Suprapubic skin (tissue), 4 donors: ENCODE data around the gene C9orf72. TPM values are rescaled to one million over a fixed set of nuclear protein-coding genes. Genes with fewer than 3 reads are reported as not detected.
A peak's percentile ranks its signal among the peaks of the same experiment; 100 is the strongest.

ENCODE experiments used
- DNase-seq, 2 donors: peaks; one replicate each; pipeline ENCODE4 v3.0.0-alpha.2; 2019; ENCODE audit warnings: low spot score in 2 of 2
- H3K27ac ChIP-seq: fragments of 200-600 bp; sonication (generic); one replicate; pipeline ENCODE4 v1.5.1; 2019
- H3K27me3 ChIP-seq: fragments of 200-600 bp; sonication (generic); one replicate; pipeline ENCODE4 v1.5.1; 2019
- H3K36me3 ChIP-seq: fragments of 200-600 bp; sonication (generic); one replicate; pipeline ENCODE4 v1.5.1; 2019
- H3K4me1 ChIP-seq: fragments of 200-600 bp; sonication (generic); one replicate; pipeline ENCODE4 v1.5.1; 2019
- H3K4me3 ChIP-seq: fragments of 200-600 bp; sonication (generic); one replicate; pipeline ENCODE4 v1.5.1; 2019; ENCODE audit warnings: mild to moderate bottlenecking
- H3K9me3 ChIP-seq: fragments of 200-600 bp; sonication (generic); one replicate; pipeline ENCODE4 v1.5.1; 2019
- EP300 ChIP-seq: sonication (generic); formaldehyde crosslinking; IDR thresholded peaks from one replicate; pipeline ENCODE4 v1.6.1; 2017; ENCODE audit warnings: antibody characterized with exemption
- POLR2A ChIP-seq, 2 donors: fragments of 450-650 bp; IDR thresholded peaks; one replicate each; pipeline ENCODE4 v1.6.1; 2017; ENCODE audit warnings: antibody characterized with exemption in 2 of 2, mild to moderate bottlenecking in 2 of 2, moderate library complexity in 2 of 2
- POLR2AphosphoS5 ChIP-seq, 3 donors: sonication (generic); formaldehyde crosslinking; IDR thresholded peaks; one replicate each; pipeline ENCODE4 v1.6.1; 2017; ENCODE audit warnings: antibody characterized with exemption in 3 of 3
- WGBS: methylation state at CpG from one replicate; pipeline ENCODE4 v1.1.5; 2018; 5-methylcytosine and 5-hydroxymethylcytosine counted together
- total RNA-seq, 4 donors: library from RNA; depleted of rRNA; stranded (reverse); fragments of >200 nt; gene quantifications; one replicate each; pipeline ENCODE4 v1.1.0, GENCODE V29; 2016
- TF ChIP-seq, protein P1 (sequence below), 2 donors: fragments of 200-600 bp in 1 of 2; fragments of 450-650 bp in 1 of 2; sonication (generic) in 1 of 2; IDR thresholded peaks; one replicate each; pipeline ENCODE4 v1.5.1; 2016 to 2019; ENCODE audit warnings: antibody characterized with exemption in 2 of 2, mild to moderate bottlenecking in 1 of 2, moderate library complexity in 1 of 2

The C9orf72 gene
- total RNA-seq, 4 donors from 2014 or later = 12.2 to 48.3 (median 14.5) TPM

DNA sequence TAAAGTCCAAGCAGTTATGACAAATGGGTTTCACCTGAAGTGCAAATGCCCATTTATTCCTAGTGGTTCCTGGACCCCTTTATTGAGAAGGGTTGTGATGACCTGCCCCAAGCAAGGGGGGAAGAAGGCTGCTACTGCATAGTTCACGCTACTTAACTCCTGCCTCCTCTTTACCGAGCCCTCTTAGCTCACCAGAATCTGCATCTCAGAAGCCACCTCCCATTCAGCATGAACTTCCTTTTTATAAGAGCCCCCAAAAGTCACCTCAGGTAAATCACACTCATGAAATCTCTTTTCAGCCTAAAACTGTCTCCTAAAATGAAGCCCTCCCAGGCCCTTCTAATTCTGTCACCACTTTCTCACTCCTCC is 26.6 kb upstream of the C9orf72 start:
- DNase-seq = no peak
- Histone ChIP-seq H3K4me3 (no peak overlapping the region), H3K4me1 (no peaks in the 10 kb centered on the region), H3K36me3 (no peaks in the 10 kb centered on the region), H3K27me3 (no peaks in the 10 kb centered on the region), H3K9me3 (no peaks in the 10 kb centered on the region), H3K27ac (peak overlapping the region; percentile 49)
- WGBS = 70% methylated on average over 2 of the region's 2 CpGs
- TF ChIP-seq POLR2A (IDR thresholded peaks at IDR 0.05) = no peak
- TF ChIP-seq, protein P1, sequence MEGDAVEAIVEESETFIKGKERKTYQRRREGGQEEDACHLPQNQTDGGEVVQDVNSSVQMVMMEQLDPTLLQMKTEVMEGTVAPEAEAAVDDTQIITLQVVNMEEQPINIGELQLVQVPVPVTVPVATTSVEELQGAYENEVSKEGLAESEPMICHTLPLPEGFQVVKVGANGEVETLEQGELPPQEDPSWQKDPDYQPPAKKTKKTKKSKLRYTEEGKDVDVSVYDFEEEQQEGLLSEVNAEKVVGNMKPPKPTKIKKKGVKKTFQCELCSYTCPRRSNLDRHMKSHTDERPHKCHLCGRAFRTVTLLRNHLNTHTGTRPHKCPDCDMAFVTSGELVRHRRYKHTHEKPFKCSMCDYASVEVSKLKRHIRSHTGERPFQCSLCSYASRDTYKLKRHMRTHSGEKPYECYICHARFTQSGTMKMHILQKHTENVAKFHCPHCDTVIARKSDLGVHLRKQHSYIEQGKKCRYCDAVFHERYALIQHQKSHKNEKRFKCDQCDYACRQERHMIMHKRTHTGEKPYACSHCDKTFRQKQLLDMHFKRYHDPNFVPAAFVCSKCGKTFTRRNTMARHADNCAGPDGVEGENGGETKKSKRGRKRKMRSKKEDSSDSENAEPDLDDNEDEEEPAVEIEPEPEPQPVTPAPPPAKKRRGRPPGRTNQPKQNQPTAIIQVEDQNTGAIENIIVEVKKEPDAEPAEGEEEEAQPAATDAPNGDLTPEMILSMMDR (IDR thresholded peaks at IDR 0.05) = no peak
- no peak for TF ChIP-seq POLR2AphosphoS5 (IDR thresholded peaks at IDR 0.05)
- TF ChIP-seq EP300 = no peak

DNA sequence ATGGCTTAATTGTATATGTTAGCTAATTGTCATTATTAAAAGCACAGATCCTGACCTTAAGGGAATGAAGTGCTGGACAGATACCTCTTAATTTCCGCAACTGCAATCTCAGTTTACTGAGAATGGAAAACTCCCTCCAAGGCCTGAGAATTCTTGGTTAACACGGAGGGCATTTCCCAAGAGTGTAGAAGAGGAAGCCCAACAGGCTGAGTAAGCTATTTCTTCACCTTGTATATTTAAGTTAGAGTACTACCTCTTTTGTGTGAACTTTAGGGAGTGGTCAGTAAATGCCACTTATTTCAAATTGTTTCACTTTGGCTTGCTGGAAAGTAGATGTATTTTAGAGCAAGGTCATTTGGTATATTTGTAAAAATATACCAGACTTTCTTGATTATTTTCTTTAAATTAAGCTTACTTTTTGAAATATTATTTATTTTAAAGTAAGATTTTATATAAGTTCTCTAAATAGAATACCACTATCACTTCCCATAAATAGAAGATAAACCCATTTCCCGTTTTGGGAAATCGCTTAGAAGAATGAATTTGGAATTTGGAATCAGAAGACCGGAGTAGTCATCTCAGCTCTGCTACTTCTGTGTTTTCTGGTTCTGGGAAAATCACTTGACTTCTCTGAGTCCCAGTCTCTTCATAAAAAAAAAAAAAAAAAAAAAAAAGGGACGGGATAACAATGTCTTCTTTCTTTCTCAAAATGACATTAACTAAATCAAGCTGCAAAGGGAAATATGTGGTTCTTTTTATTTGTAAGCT is 26.0 kb upstream of the C9orf72 start:
- Histone ChIP-seq H3K36me3 (no peaks in the 10 kb centered on the region), H3K9me3 (no peaks in the 10 kb centered on the region), H3K27me3 (no peaks in the 10 kb centered on the region), H3K4me3 (no peak overlapping the region), H3K4me1 (no peaks in the 10 kb centered on the region), H3K27ac (peak overlapping the region; percentile 49)
- DNase-seq = no peak
- WGBS = 67% methylated on average over 6 of the region's 6 CpGs
- TF ChIP-seq POLR2AphosphoS5 (IDR thresholded peaks at IDR 0.05) (no peak), EP300 (no peak), POLR2A (IDR thresholded peaks at IDR 0.05) (no peak)
- TF ChIP-seq, protein P1 (IDR thresholded peaks at IDR 0.05) = no peak

DNA sequence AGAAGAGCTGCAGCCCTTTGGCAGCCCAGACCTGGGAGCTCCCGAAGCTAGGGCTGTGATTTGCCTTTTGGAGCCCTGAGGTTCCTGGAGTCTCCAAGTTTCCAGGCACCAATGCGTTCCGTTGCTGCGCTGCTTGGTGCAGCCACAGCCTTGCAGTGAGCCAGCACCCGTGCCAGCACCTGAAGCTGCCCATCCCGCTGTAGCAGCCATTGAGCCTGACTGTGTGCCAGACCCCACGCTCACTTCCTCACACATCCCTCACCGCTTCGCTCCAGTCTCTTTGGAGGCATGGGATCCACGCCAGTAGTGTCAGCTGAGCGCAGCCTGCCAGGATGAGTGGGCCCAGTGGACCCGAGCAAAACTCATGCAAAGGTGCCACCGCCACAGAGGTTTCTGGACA is 22.5 kb upstream of the C9orf72 start:
- no peaks in the 10 kb centered on the region for H3K36me3 ChIP-seq
- 89% methylated on average over 9 of the region's 13 CpGs for WGBS

DNA sequence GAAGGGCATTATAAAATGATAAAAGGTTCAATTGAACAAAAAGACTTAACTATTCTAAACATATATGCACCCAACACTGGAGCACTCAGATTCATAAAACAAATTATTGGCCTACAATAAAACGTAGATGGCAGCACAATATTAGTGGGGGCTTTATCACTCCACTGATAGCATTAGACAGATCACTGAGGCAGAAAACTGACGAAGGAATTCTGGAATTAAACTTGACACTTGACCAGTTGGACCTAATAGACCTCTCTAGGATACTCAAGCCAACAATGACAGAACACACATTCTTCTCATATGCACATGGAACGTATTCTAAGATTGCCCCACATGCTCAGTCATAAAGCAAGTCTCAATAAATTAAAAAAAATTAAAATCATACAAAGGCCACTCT is 18.4 kb upstream of the C9orf72 start:
- H3K27ac ChIP-seq = no peak overlapping the region
- 73% methylated on average over 3 of the region's 3 CpGs for WGBS

More for the DNA sequence above, 22.5 kb upstream of the C9orf72 start:
- Histone ChIP-seq H3K4me3 (no peak overlapping the region), H3K27ac (no peak overlapping the region), H3K9me3 (no peaks in the 10 kb centered on the region), H3K27me3 (no peaks in the 10 kb centered on the region), H3K4me1 (no peaks in the 10 kb centered on the region)
- TF ChIP-seq, protein P1 (IDR thresholded peaks at IDR 0.05) = no peak
- TF ChIP-seq EP300 (no peak), POLR2AphosphoS5 (IDR thresholded peaks at IDR 0.05) (no peak), POLR2A (IDR thresholded peaks at IDR 0.05) (no peak)
- no peak for DNase-seq

DNA sequence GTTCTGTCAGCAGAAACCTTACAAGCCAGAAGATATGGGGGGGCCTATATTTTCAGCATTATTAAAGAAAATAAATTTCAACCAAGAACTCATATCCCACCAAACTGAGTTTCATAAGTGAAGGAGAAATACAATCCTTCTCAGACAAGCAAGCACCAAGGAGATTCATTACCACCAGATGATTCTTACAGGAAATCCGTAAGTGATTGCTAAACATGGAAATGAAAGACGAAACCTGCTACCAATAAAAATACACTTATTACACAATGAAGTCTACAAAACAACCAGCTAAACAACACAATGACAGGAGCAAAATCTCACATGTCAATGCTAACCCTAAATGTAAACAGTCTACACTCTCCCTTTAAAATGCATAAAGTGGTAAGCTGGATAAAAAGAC is 17.8 kb upstream of the C9orf72 start:
- no peaks in the 10 kb centered on the region for H3K36me3 ChIP-seq
- no peak for DNase-seq
- no peaks in the 10 kb centered on the region for H3K9me3 ChIP-seq
- H3K27ac ChIP-seq = no peak overlapping the region
- H3K4me3 ChIP-seq = no peak overlapping the region
- H3K4me1 ChIP-seq = no peaks in the 10 kb centered on the region
- 37% methylated on average over 2 of the region's 2 CpGs for WGBS
- no peaks in the 10 kb centered on the region for H3K27me3 ChIP-seq
- TF ChIP-seq EP300 (no peak), POLR2A (IDR thresholded peaks at IDR 0.05) (no peak), POLR2AphosphoS5 (IDR thresholded peaks at IDR 0.05) (no peak)
- TF ChIP-seq, protein P1 (IDR thresholded peaks at IDR 0.05) = no peak

More for the DNA sequence above, 18.4 kb upstream of the C9orf72 start:
- no peak overlapping the region for H3K4me3 ChIP-seq
- H3K36me3 ChIP-seq = no peaks in the 10 kb centered on the region
- no peaks in the 10 kb centered on the region for H3K4me1 ChIP-seq
- no peak for DNase-seq
- no peak for TF ChIP-seq POLR2AphosphoS5 (IDR thresholded peaks at IDR 0.05)
- TF ChIP-seq, protein P1 (IDR thresholded peaks at IDR 0.05) = no peak
- TF ChIP-seq POLR2A (IDR thresholded peaks at IDR 0.05) = no peak
- no peak for TF ChIP-seq EP300
- no peaks in the 10 kb centered on the region for H3K9me3 ChIP-seq
- no peaks in the 10 kb centered on the region for H3K27me3 ChIP-seq
